Mesothelial cell of epicardium (in vitro differentiated cells): Measurements from ENCODE around the gene PATJ. TPM values are rescaled to one million over a fixed set of nuclear protein-coding genes. Genes with fewer than 3 reads are reported as not detected.
A peak's percentile ranks its signal among the peaks of the same experiment; 100 is the strongest.

Experiments used
- DNase-seq, 2 experiments: peaks; one replicate each; pipeline ENCODE4 v3.0.0; 2021; ENCODE audit warnings: low spot score in 2 of 2; ENCODE audit not compliant: unreplicated experiment in 2 of 2
- H3K27ac Mint-ChIP-seq: 2 replicates; pipeline ENCODE4 v1.8.0; 2021; ENCODE audit warnings: mixed read lengths
- H3K27me3 Mint-ChIP-seq: 2 replicates; pipeline ENCODE4 v1.8.0; 2021; ENCODE audit warnings: low read depth, mixed read lengths
- H3K36me3 Mint-ChIP-seq: 2 replicates; pipeline ENCODE4 v1.8.0; 2021; ENCODE audit warnings: mixed read lengths
- H3K4me1 Mint-ChIP-seq: 2 replicates; pipeline ENCODE4 v1.8.0; 2021; ENCODE audit warnings: mixed read lengths
- H3K4me3 Mint-ChIP-seq: 2 replicates; pipeline ENCODE4 v1.8.0; 2021; ENCODE audit warnings: mild to moderate bottlenecking, moderate library complexity, mixed read lengths
- H3K9me3 Mint-ChIP-seq: 2 replicates; pipeline ENCODE4 v1.8.0; 2021; ENCODE audit warnings: mixed read lengths
- CTCF ChIP-seq: fragments of 200-600 bp; sonication (generic); IDR thresholded peaks from one replicate; pipeline ENCODE4 v1.5.0; 2021; ENCODE audit warnings: antibody characterized with exemption; ENCODE audit not compliant: unreplicated experiment
- total RNA-seq: library from RNA; stranded (reverse); gene quantifications from 3 replicates; pipeline ENCODE4 v1.2.1, GENCODE V29; 2021

PATJ gene
- total RNA-seq, 1 donor from 2014 or later: 129 TPM

GRCh38 chr1:61732726-61733125 lies 9.6 kb upstream of the PATJ start:
- Mint-ChIP-seq H3K27ac (no peak overlapping the region), H3K27me3 (no peaks in the 10 kb centered on the region)

GRCh38 chr1:61740751-61741700 lies 1.3 kb upstream of the PATJ start:
- Mint-ChIP-seq H3K36me3 (peaks cover 2% of the 10 kb centered on the region), H3K27me3 (no peaks in the 10 kb centered on the region), H3K4me1 (peaks cover 38% of the 10 kb centered on the region), H3K27ac (peak overlapping the region; percentile 97), H3K4me3 (peak overlapping the region; percentile 89), H3K9me3 (no peaks in the 10 kb centered on the region)
- no peak for DNase-seq
- no peak for TF ChIP-seq CTCF

More at GRCh38 chr1:61732726-61733125, 9.6 kb upstream of the PATJ start:
- Mint-ChIP-seq H3K4me3 (no peak overlapping the region), H3K9me3 (peaks cover 6% of the 10 kb centered on the region), H3K36me3 (no peaks in the 10 kb centered on the region), H3K4me1 (peaks cover 12% of the 10 kb centered on the region)
- DNase-seq: no peak
- no peak for TF ChIP-seq CTCF

GRCh38 chr1:61742620-61743430 lies 545 bp downstream of the PATJ start:
- no peaks in the 10 kb centered on the region for H3K9me3 Mint-ChIP-seq
- peak overlapping the region; percentile 96 for H3K27ac Mint-ChIP-seq
- H3K36me3 Mint-ChIP-seq: peaks cover 4% of the 10 kb centered on the region
- H3K27me3 Mint-ChIP-seq: no peaks in the 10 kb centered on the region
- no peak for TF ChIP-seq CTCF
- peak; percentile 31 to 63 for DNase-seq
- H3K4me3 Mint-ChIP-seq: peak overlapping the region; percentile 66
- H3K4me1 Mint-ChIP-seq: peaks cover 49% of the 10 kb centered on the region

- Mint-ChIP-seq H3K9me3 (no peaks in the 10 kb centered on the region), H3K4me3 (peak overlapping the region; percentile 66), H3K27ac (peak overlapping the region; percentile 96), H3K36me3 (peaks cover 4% of the 10 kb centered on the region), H3K27me3 (no peaks in the 10 kb centered on the region), H3K4me1 (peaks cover 49% of the 10 kb centered on the region)
- no peak for DNase-seq
- TF ChIP-seq CTCF: no peak
Measured at GRCh38 chr1:61743431-61743705, 1.1 kb downstream of the PATJ start.

GRCh38 chr1:61743716-61744580 lies 1.7 kb downstream of the PATJ start:
- Mint-ChIP-seq H3K4me1 (peaks cover 52% of the 10 kb centered on the region), H3K27ac (peak overlapping the region; percentile 96), H3K27me3 (no peaks in the 10 kb centered on the region), H3K36me3 (peaks cover 4% of the 10 kb centered on the region), H3K9me3 (no peaks in the 10 kb centered on the region), H3K4me3 (peak overlapping the region; percentile 66)
- TF ChIP-seq CTCF: no peak
- DNase-seq: no peak
